Measurements from ENCODE around the gene CYLC1.

CYLC1 gene

DNA sequence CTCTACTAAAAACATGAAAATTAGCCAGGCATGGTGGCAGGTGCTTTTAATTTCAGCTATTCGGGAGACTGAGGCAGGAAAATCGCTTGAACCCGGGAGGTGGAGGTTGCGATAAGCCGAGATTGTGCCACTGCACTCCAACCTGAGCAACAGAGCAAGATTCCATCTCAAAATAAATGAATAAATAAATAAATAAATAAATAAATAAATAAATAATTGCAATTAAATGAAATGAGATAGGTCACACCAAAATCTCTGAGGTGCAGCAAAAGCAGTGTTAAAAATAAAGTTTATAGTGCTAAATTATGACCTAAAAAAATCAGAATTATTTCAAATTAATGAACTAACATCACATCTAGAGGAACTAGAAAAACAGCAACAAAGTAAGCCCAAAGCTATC is 13.6 kb upstream of the CYLC1 start:
- TF ChIP-seq EZH2phosphoT487 (IDR thresholded peaks at IDR 0.05; ENCODE audit: borderline replicate concordance): no peak
- TF ChIP-seq, protein P1, sequence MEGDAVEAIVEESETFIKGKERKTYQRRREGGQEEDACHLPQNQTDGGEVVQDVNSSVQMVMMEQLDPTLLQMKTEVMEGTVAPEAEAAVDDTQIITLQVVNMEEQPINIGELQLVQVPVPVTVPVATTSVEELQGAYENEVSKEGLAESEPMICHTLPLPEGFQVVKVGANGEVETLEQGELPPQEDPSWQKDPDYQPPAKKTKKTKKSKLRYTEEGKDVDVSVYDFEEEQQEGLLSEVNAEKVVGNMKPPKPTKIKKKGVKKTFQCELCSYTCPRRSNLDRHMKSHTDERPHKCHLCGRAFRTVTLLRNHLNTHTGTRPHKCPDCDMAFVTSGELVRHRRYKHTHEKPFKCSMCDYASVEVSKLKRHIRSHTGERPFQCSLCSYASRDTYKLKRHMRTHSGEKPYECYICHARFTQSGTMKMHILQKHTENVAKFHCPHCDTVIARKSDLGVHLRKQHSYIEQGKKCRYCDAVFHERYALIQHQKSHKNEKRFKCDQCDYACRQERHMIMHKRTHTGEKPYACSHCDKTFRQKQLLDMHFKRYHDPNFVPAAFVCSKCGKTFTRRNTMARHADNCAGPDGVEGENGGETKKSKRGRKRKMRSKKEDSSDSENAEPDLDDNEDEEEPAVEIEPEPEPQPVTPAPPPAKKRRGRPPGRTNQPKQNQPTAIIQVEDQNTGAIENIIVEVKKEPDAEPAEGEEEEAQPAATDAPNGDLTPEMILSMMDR (conservative IDR thresholded peaks at IDR 0.05; ENCODE audit: low read length): no peak
- H3K79me2 ChIP-seq (ENCODE audit: insufficient read depth, low read length): no peaks in the 10 kb centered on the region
- H4K20me1 ChIP-seq (ENCODE audit: insufficient read depth, low read length, poor library complexity, severe bottlenecking): no peaks in the 10 kb centered on the region
- H3K27me3 ChIP-seq (ENCODE audit: insufficient read depth, low read length, poor library complexity, severe bottlenecking): no peaks in the 10 kb centered on the region
- H2AFZ ChIP-seq (ENCODE audit: low read length): no peak overlapping the region
- H3K9me2 ChIP-seq (replicated peaks; ENCODE audit: low read depth, low read length): no peaks in the 10 kb centered on the region
- H3F3A ChIP-seq (ENCODE audit: low read depth): no peaks in the 10 kb centered on the region
- H3K36me3 ChIP-seq (ENCODE audit: insufficient read depth, low read length): no peaks in the 10 kb centered on the region
- H3K9ac ChIP-seq (ENCODE audit: low read depth, low read length, poor library complexity, severe bottlenecking): no peak overlapping the region
- no peak overlapping the region for H3K4me3 ChIP-seq (ENCODE audit: low read length, poor library complexity, severe bottlenecking)
- H3K9me3 ChIP-seq (ENCODE audit: insufficient read depth, low read depth, low read length): no peaks in the 10 kb centered on the region
- no peaks in the 10 kb centered on the region for H3K4me1 ChIP-seq (ENCODE audit: insufficient read depth, low read length, poor library complexity, severe bottlenecking)
- no peak overlapping the region for H3K4me2 ChIP-seq (ENCODE audit: low read depth, low read length, poor library complexity, severe bottlenecking)

DNA sequence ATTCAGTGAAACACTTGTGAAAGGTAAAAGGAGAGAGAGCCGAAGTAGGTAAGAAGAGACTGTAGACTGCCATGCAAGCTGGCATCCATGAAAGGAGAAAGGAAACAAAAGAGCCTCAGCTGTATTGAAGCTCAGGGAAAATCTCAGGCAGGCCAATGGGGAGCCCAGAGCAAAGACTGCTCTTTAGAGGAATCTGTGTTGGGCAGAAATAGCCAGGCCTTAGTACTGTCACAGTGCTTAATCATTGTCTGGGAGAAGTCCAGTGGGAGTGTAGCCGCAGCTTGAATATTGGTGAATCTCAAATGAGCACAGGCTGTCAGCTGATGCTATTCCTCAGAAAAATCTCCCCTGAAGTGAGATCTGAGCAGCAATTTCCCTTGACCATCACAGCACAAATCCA is 27.6 kb downstream of the CYLC1 start:
- Histone ChIP-seq H3K4me2 (ENCODE audit: low read depth, low read length, poor library complexity, severe bottlenecking) (no peak overlapping the region), H3K4me3 (ENCODE audit: low read length, poor library complexity, severe bottlenecking) (no peak overlapping the region), H3K9me2 (replicated peaks; ENCODE audit: low read depth, low read length) (no peaks in the 10 kb centered on the region), H3F3A (ENCODE audit: low read depth) (no peaks in the 10 kb centered on the region), H3K36me3 (ENCODE audit: insufficient read depth, low read length) (no peaks in the 10 kb centered on the region), H2AFZ (ENCODE audit: low read length) (no peak overlapping the region), H3K27me3 (ENCODE audit: insufficient read depth, low read length, poor library complexity, severe bottlenecking) (no peaks in the 10 kb centered on the region), H3K79me2 (ENCODE audit: insufficient read depth, low read length) (no peaks in the 10 kb centered on the region), H4K20me1 (ENCODE audit: insufficient read depth, low read length, poor library complexity, severe bottlenecking) (no peaks in the 10 kb centered on the region), H3K9ac (ENCODE audit: low read depth, low read length, poor library complexity, severe bottlenecking) (no peak overlapping the region), H3K9me3 (ENCODE audit: insufficient read depth, low read depth, low read length) (no peaks in the 10 kb centered on the region), H3K4me1 (ENCODE audit: insufficient read depth, low read length, poor library complexity, severe bottlenecking) (no peaks in the 10 kb centered on the region)
- TF ChIP-seq, protein P1 (conservative IDR thresholded peaks at IDR 0.05; ENCODE audit: low read length): no peak
- no peak for TF ChIP-seq EZH2phosphoT487 (IDR thresholded peaks at IDR 0.05; ENCODE audit: borderline replicate concordance)

DNA sequence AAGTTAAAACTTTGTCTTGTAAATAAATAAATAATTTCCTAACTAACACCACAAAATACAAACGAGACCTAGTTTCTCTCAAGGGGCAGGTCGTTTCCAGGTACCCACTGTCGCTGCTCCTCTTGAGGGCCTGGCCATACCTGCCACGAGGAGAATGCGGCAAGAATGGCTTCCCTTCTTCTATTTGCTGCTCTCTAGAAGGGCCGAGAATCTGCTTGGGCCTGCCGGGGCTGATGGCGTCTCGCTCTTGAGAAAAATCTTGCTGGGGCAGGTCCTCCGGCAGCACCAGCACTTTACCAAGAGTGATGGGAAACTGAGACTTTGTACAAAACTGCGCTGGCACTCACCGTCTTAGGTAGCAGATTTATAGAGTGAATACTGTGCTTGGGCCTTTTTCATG is 31.5 kb downstream of the CYLC1 start:
- H2AFZ ChIP-seq (ENCODE audit: low read length): no peak overlapping the region
- H3K9ac ChIP-seq (ENCODE audit: low read depth, low read length, poor library complexity, severe bottlenecking): no peak overlapping the region
- H3K4me3 ChIP-seq (ENCODE audit: low read length, poor library complexity, severe bottlenecking): no peak overlapping the region
- H4K20me1 ChIP-seq (ENCODE audit: insufficient read depth, low read length, poor library complexity, severe bottlenecking): no peaks in the 10 kb centered on the region
- no peaks in the 10 kb centered on the region for H3K36me3 ChIP-seq (ENCODE audit: insufficient read depth, low read length)
- H3K79me2 ChIP-seq (ENCODE audit: insufficient read depth, low read length): no peaks in the 10 kb centered on the region
- H3F3A ChIP-seq (ENCODE audit: low read depth): no peaks in the 10 kb centered on the region
- H3K9me2 ChIP-seq (replicated peaks; ENCODE audit: low read depth, low read length): no peaks in the 10 kb centered on the region
- TF ChIP-seq EZH2phosphoT487 (IDR thresholded peaks at IDR 0.05; ENCODE audit: borderline replicate concordance): no peak
- TF ChIP-seq, protein P1 (conservative IDR thresholded peaks at IDR 0.05; ENCODE audit: low read length): no peak
- no peaks in the 10 kb centered on the region for H3K27me3 ChIP-seq (ENCODE audit: insufficient read depth, low read length, poor library complexity, severe bottlenecking)
- no peaks in the 10 kb centered on the region for H3K4me1 ChIP-seq (ENCODE audit: insufficient read depth, low read length, poor library complexity, severe bottlenecking)
- no peak overlapping the region for H3K4me2 ChIP-seq (ENCODE audit: low read depth, low read length, poor library complexity, severe bottlenecking)
- no peaks in the 10 kb centered on the region for H3K9me3 ChIP-seq (ENCODE audit: insufficient read depth, low read depth, low read length)
